H1 (cell line): ENCODE measurements around the gene RAD51B. TPM values are rescaled to one million over a fixed set of nuclear protein-coding genes. Genes with fewer than 3 reads are reported as not detected.

Experiments
- GABPA ChIP-seq: IDR thresholded peaks from 2 replicates; pipeline ENCODE4 v1.6.1; 2011; ENCODE audit warnings: mild to moderate bottlenecking, low read length, moderate library complexity, borderline replicate concordance; ENCODE audit not compliant: insufficient read depth
- PHF8 ChIP-seq: fragments of 200-600 bp; sonication (generic); conservative IDR thresholded peaks from 2 replicates; pipeline ENCODE4 v1.7.1; 2012; ENCODE audit warnings: low read depth, mild to moderate bottlenecking, inconsistent platforms, low read length, moderate library complexity
- polyA plus RNA-seq, 7 experiments: library from polyadenylated mRNA; depleted of rRNA in 3 of 7; stranded (reverse) in 5 of 7; unstranded in 2 of 7; fragments of >200 nt in 5 of 7; fragments of 200-250 nt in 2 of 7; gene quantifications; 1 replicate in 5 of 7; 2 replicates in 1 of 7; 4 replicates in 1 of 7; pipeline versions ENCODE4 v1.2.1 to v1.2.3, GENCODE V29; 2011 to 2013; ENCODE audit warnings: missing spikeins in 2 of 7, mixed read lengths in 2 of 7
- total RNA-seq: library from RNA; stranded (reverse); fragmentation: NEBNext Ultra II Directional; extraction: Animal tissue kit (Norgen Biotek cat#: 25700); gene quantifications from 2 replicates; pipeline ENCODE4 v1.2.1, GENCODE V29; 2021

RAD51B gene
- total and polyA plus RNA-seq, 2 of the 8 experiments (the other 6 are each of a cell fraction or from before 2014, with no cell fraction given) = 3.9 to 14.9 TPM

- TF ChIP-seq PHF8 (no peak), GABPA (no peak)
Measured at GRCh38 chr14:68607867-68608573, 788.4 kb downstream of the RAD51B start (continued).
